ENCODE measurements around the gene PRRC2B. TPM values are rescaled to one million over a fixed set of nuclear protein-coding genes. Genes with fewer than 3 reads are reported as not detected.

PRRC2B gene
- total and polyA plus RNA-seq, 2 experiments from 2014 or later, result 45.0 to 193 TPM

DNA sequence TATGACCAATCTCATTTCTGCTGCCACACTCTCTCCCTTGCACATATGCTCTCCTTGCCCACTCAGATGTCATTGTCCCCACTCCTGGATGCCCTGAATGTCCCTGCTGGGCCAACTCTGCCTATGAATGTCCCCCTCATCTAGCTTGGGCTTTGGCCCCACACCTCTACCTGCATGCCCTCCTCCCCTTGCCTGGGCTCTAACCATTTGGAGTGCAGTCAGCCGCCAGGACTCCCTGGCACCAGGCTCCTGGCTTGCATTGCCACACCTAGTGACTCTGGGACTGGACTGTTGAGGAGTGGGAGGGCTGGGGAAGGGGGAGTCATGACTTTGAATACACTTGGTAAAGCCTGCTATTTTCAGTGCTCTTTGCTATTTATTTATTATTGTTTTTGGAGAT, 67.3 kb downstream of the PRRC2B start:
- H3F3A ChIP-seq (replicated peaks; ENCODE audit: low read depth), result peaks cover 58% of the 10 kb centered on the region
- H2AFZ ChIP-seq, result no peak overlapping the region
- H3K4me3 ChIP-seq, result no peak overlapping the region
- H3K79me2 ChIP-seq (replicated peaks; ENCODE audit: insufficient read depth), result peaks cover 75% of the 10 kb centered on the region
- H3K27me3 Mint-ChIP-seq (ENCODE audit: insufficient read depth, low read depth, poor library complexity), result peaks cover 7% of the 10 kb centered on the region
- H3K9me3 Mint-ChIP-seq, result no peaks in the 10 kb centered on the region
- H3K27ac ChIP-seq (ENCODE audit: low read depth), result no peak overlapping the region
- H3K4me2 ChIP-seq, result no peak overlapping the region
- peak overlapping the region; percentile 8; the same call in 1 of the 2 replicates for H3K27ac Mint-ChIP-seq
- H3K36me3 Mint-ChIP-seq (ENCODE audit: low read depth), result peaks cover 95% of the 10 kb centered on the region
- H3K4me1 ChIP-seq (ENCODE audit: insufficient read depth), result no peaks in the 10 kb centered on the region
- H4K20me1 ChIP-seq (replicated peaks; ENCODE audit: insufficient read depth), result peaks cover 49% of the 10 kb centered on the region
- H3K4me1 Mint-ChIP-seq, result no peaks in the 10 kb centered on the region
- no peaks in the 10 kb centered on the region for H3K9me2 ChIP-seq (ENCODE audit: insufficient read depth)
- peaks cover 88% of the 10 kb centered on the region for H3K36me3 ChIP-seq (ENCODE audit: insufficient read depth)
- no peak for ATAC-seq
- H3K4me3 Mint-ChIP-seq, result no peak overlapping the region
- no peak for DNase-seq (ENCODE audit: low spot score)
- TF ChIP-seq NANOG (IDR thresholded peaks at IDR 0.05; ENCODE audit: borderline replicate concordance), result no peak
- TF ChIP-seq EZH2 (IDR thresholded peaks at IDR 0.05; ENCODE audit: low read depth, unreplicated experiment), result no peak
- TF ChIP-seq, protein P1, sequence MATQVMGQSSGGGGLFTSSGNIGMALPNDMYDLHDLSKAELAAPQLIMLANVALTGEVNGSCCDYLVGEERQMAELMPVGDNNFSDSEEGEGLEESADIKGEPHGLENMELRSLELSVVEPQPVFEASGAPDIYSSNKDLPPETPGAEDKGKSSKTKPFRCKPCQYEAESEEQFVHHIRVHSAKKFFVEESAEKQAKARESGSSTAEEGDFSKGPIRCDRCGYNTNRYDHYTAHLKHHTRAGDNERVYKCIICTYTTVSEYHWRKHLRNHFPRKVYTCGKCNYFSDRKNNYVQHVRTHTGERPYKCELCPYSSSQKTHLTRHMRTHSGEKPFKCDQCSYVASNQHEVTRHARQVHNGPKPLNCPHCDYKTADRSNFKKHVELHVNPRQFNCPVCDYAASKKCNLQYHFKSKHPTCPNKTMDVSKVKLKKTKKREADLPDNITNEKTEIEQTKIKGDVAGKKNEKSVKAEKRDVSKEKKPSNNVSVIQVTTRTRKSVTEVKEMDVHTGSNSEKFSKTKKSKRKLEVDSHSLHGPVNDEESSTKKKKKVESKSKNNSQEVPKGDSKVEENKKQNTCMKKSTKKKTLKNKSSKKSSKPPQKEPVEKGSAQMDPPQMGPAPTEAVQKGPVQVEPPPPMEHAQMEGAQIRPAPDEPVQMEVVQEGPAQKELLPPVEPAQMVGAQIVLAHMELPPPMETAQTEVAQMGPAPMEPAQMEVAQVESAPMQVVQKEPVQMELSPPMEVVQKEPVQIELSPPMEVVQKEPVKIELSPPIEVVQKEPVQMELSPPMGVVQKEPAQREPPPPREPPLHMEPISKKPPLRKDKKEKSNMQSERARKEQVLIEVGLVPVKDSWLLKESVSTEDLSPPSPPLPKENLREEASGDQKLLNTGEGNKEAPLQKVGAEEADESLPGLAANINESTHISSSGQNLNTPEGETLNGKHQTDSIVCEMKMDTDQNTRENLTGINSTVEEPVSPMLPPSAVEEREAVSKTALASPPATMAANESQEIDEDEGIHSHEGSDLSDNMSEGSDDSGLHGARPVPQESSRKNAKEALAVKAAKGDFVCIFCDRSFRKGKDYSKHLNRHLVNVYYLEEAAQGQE (IDR thresholded peaks at IDR 0.05; ENCODE audit: unreplicated experiment), result no peak
- no peak for TF ChIP-seq EZH2phosphoT487 (IDR thresholded peaks at IDR 0.05; ENCODE audit: unreplicated experiment)
- TF ChIP-seq STAT1 (IDR thresholded peaks at IDR 0.05; ENCODE audit: unreplicated experiment), result no peak
- TF ChIP-seq, protein P2, sequence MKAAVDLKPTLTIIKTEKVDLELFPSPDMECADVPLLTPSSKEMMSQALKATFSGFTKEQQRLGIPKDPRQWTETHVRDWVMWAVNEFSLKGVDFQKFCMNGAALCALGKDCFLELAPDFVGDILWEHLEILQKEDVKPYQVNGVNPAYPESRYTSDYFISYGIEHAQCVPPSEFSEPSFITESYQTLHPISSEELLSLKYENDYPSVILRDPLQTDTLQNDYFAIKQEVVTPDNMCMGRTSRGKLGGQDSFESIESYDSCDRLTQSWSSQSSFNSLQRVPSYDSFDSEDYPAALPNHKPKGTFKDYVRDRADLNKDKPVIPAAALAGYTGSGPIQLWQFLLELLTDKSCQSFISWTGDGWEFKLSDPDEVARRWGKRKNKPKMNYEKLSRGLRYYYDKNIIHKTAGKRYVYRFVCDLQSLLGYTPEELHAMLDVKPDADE (IDR thresholded peaks at IDR 0.05), result no peak
- TF ChIP-seq, protein P3, sequence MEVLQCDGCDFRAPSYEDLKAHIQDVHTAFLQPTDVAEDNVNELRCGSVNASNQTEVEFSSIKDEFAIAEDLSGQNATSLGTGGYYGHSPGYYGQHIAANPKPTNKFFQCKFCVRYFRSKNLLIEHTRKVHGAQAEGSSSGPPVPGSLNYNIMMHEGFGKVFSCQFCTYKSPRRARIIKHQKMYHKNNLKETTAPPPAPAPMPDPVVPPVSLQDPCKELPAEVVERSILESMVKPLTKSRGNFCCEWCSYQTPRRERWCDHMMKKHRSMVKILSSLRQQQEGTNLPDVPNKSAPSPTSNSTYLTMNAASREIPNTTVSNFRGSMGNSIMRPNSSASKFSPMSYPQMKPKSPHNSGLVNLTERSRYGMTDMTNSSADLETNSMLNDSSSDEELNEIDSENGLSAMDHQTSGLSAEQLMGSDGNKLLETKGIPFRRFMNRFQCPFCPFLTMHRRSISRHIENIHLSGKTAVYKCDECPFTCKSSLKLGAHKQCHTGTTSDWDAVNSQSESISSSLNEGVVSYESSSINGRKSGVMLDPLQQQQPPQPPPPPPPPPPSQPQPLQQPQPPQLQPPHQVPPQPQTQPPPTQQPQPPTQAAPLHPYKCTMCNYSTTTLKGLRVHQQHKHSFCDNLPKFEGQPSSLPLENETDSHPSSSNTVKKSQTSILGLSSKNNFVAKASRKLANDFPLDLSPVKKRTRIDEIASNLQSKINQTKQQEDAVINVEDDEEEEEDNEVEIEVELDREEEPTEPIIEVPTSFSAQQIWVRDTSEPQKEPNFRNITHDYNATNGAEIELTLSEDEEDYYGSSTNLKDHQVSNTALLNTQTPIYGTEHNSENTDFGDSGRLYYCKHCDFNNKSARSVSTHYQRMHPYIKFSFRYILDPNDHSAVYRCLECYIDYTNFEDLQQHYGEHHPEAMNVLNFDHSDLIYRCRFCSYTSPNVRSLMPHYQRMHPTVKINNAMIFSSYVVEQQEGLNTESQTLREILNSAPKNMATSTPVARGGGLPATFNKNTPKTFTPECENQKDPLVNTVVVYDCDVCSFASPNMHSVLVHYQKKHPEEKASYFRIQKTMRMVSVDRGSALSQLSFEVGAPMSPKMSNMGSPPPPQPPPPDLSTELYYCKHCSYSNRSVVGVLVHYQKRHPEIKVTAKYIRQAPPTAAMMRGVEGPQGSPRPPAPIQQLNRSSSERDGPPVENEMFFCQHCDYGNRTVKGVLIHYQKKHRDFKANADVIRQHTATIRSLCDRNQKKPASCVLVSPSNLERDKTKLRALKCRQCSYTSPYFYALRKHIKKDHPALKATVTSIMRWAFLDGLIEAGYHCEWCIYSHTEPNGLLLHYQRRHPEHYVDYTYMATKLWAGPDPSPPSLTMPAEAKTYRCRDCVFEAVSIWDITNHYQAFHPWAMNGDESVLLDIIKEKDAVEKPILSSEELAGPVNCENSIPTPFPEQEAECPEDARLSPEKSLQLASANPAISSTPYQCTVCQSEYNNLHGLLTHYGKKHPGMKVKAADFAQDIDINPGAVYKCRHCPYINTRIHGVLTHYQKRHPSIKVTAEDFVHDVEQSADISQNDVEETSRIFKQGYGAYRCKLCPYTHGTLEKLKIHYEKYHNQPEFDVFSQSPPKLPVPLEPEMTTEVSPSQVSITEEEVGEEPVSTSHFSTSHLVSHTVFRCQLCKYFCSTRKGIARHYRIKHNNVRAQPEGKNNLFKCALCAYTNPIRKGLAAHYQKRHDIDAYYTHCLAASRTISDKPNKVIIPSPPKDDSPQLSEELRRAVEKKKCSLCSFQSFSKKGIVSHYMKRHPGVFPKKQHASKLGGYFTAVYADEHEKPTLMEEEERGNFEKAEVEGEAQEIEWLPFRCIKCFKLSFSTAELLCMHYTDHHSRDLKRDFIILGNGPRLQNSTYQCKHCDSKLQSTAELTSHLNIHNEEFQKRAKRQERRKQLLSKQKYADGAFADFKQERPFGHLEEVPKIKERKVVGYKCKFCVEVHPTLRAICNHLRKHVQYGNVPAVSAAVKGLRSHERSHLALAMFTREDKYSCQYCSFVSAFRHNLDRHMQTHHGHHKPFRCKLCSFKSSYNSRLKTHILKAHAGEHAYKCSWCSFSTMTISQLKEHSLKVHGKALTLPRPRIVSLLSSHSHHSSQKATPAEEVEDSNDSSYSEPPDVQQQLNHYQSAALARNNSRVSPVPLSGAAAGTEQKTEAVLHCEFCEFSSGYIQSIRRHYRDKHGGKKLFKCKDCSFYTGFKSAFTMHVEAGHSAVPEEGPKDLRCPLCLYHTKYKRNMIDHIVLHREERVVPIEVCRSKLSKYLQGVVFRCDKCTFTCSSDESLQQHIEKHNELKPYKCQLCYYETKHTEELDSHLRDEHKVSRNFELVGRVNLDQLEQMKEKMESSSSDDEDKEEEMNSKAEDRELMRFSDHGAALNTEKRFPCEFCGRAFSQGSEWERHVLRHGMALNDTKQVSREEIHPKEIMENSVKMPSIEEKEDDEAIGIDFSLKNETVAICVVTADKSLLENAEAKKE (CRISPR knock-in tag; IDR thresholded peaks at IDR 0.05), result no peak
- TF ChIP-seq JUNB (IDR thresholded peaks at IDR 0.05; ENCODE audit: unreplicated experiment), result no peak
- no peak for TF ChIP-seq POLR2AphosphoS5 (IDR thresholded peaks at IDR 0.05; ENCODE audit: low read depth)
- TF ChIP-seq, protein P4, sequence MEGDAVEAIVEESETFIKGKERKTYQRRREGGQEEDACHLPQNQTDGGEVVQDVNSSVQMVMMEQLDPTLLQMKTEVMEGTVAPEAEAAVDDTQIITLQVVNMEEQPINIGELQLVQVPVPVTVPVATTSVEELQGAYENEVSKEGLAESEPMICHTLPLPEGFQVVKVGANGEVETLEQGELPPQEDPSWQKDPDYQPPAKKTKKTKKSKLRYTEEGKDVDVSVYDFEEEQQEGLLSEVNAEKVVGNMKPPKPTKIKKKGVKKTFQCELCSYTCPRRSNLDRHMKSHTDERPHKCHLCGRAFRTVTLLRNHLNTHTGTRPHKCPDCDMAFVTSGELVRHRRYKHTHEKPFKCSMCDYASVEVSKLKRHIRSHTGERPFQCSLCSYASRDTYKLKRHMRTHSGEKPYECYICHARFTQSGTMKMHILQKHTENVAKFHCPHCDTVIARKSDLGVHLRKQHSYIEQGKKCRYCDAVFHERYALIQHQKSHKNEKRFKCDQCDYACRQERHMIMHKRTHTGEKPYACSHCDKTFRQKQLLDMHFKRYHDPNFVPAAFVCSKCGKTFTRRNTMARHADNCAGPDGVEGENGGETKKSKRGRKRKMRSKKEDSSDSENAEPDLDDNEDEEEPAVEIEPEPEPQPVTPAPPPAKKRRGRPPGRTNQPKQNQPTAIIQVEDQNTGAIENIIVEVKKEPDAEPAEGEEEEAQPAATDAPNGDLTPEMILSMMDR (conservative IDR thresholded peaks at IDR 0.05; ENCODE audit: low read depth in 2 of 2), result no peak
- TF ChIP-seq CREB1 (CRISPR knock-in tag; IDR thresholded peaks at IDR 0.05; ENCODE audit: low read depth), result no peak
- TF ChIP-seq ZNF331 (CRISPR knock-in tag; IDR thresholded peaks at IDR 0.05; ENCODE audit: low read depth), result no peak
- TF ChIP-seq ZNF114 (CRISPR knock-in tag; IDR thresholded peaks at IDR 0.05), result no peak
- no peaks in the 10 kb centered on the region for H3K27me3 ChIP-seq (ENCODE audit: insufficient read depth)
